Activated CD4-positive, alpha-beta memory T cell treated with anti-CD3 and anti-CD28 coated beads for 36 hours (primary cell): Measurements from ENCODE around the gene MISP. TPM values are rescaled to one million over a fixed set of nuclear protein-coding genes. Genes with fewer than 3 reads are reported as not detected.
A peak's percentile ranks its signal among the peaks of the same experiment; 100 is the strongest.

Source experiments
- CTCF ChIA-PET: fragments of 350-600 bp; sonication (Branson Sonifier 250); formaldehyde crosslinking; loops from one replicate; lab custom pipeline; 2021; ENCODE audit warnings: antibody characterized with exemption, inconsistent platforms; lab: Charles Lee
- POLR2A ChIA-PET: fragments of 350-600 bp; sonication (Branson Sonifier 250); formaldehyde crosslinking; loops from one replicate; lab custom pipeline; 2021; ENCODE audit warnings: antibody characterized with exemption; lab: Charles Lee
- DNase-seq: peaks from one replicate; pipeline ENCODE4 v3.0.0-alpha.2; 2020
- H3K27ac Mint-ChIP-seq: one replicate; pipeline ENCODE4 v1.8.0; 2021; ENCODE audit warnings: mixed read lengths
- H3K27me3 Mint-ChIP-seq: one replicate; pipeline ENCODE4 v1.8.0; 2021; ENCODE audit warnings: mixed read lengths
- H3K36me3 Mint-ChIP-seq: one replicate; pipeline ENCODE4 v1.8.0; 2021; ENCODE audit warnings: mixed read lengths
- H3K4me1 Mint-ChIP-seq: one replicate; pipeline ENCODE4 v1.8.0; 2021; ENCODE audit warnings: low read depth, mixed read lengths
- H3K4me3 Mint-ChIP-seq: one replicate; pipeline ENCODE4 v1.8.0; 2021; ENCODE audit warnings: mild to moderate bottlenecking, mixed read lengths
- H3K9me3 Mint-ChIP-seq: one replicate; pipeline ENCODE4 v1.8.0; 2021; ENCODE audit warnings: mixed read lengths
- intact Hi-C: fragments of 100-400 bp; cut with micrococcal nuclease; formaldehyde crosslinking; loops from one replicate; pipeline ENCODE4 v1.15.1; 2023
- total RNA-seq, 2 experiments: library from RNA; stranded (reverse); gene quantifications; one replicate each; pipeline ENCODE4 v1.2.3, GENCODE V29; 2021

The MISP gene
- total RNA-seq, 2 experiments from 2014 or later: not detected

DNA sequence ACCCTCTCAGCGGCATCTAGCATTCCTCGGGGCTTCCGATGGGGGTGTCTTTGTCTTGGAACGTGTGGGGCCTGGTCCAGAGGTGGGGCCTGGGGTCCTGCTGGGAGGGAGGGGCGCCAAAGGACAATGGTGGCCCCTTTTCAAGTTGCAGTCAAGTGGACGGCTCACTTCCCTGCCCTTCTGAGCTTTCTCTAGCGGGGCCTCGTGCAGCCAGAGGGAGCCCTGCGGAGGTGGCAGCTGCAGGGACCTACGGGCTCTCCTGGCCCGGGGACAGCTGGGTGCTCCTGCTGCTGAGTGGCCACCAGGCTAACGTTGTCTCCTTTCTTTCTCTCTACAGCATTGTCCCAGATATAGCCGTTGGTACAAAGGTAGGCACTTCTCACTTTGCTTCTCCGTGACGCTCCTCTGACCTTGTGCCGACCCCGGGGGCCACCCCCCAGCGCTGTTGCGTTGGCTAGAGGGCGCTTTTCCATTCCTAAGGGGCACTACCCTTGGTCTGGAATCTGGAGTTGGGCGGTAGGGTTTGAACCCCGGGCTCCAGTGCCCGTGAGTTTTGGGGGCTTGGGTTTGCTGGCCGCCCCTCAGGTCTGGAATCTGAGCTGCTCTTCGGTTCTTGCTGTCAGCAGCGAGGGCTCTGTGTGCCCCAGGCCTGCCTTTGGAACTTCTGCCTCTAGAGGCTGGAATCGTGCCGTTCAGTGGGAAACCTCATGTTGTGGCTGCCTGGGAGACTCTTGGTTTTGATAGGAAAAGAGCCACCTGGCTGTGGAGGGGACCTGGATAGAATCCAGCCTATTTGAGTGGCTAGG lies 48.4 kb downstream of the MISP start:
- DNase-seq: peak; percentile 32
- Mint-ChIP-seq H3K9me3 (no peaks in the 10 kb centered on the region), H3K36me3 (peaks cover 45% of the 10 kb centered on the region), H3K27me3 (no peaks in the 10 kb centered on the region), H3K4me3 (peak overlapping the region; percentile 86), H3K27ac (peak overlapping the region; percentile 90), H3K4me1 (peaks cover 38% of the 10 kb centered on the region)
- POLR2A ChIA-PET: interaction anchor here (1.5 to 2.4 kb wide), 5 partner anchors 10 to 139 kb away, joined by 4 to 12 read pairs (median 6); partner anchors contain the start of gene RNF126
- intact Hi-C loops: loop anchor here (5.0 kb wide), 1 partner anchor 108 kb away; no protein-coding TSS in a partner anchor
- CTCF ChIA-PET: interaction anchor here (1.1 kb wide), 1 partner anchor 202 kb away, joined by 3 read pairs; no protein-coding TSS in a partner anchor

DNA sequence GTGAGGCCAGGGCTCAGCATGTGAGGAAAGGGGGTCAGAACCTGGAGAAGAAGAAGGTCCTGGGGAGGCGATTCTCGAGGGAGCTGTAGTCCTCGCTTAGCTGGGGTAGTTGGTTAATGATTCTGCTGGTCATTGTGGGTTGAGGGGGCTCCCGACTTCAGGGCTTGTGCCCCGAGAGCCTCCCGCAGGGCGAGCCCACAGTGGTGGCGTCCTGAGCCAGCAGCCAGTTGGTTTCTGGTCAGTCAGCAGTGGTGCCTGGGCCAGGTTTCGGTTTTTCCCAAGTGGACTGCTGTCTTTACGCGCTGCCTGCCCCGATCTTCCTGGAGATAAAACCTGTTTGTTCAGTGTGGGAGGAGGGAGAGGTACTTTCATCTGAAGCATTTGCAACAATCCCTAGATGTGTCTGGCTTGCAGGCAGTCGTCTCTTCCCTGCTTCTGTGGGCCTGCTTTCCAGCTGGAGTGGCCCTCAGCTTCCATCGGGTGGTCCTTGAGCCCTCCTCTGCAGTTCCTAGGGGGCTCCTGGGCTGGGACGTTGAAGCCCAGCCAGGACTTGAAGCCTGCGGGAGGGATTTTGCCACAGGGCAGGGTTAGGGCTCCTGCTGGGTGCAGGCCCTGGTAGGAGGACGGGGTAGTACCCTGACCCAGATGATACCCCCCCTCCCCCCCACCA lies 49.6 kb downstream of the MISP start:
- Mint-ChIP-seq H3K27me3 (no peaks in the 10 kb centered on the region), H3K9me3 (no peaks in the 10 kb centered on the region), H3K4me3 (peak overlapping the region; percentile 86), H3K4me1 (peaks cover 38% of the 10 kb centered on the region), H3K36me3 (peaks cover 50% of the 10 kb centered on the region), H3K27ac (peak overlapping the region; percentile 84)
- ChIA-PET CTCF (interaction anchor here (1.0 kb wide), 1 partner anchor 31 kb away, joined by 4 read pairs; no protein-coding TSS in a partner anchor), POLR2A (interaction anchor here (1.0 to 2.4 kb wide), 3 partner anchors 13 to 141 kb away, joined by 3 to 12 read pairs (median 6); no protein-coding TSS in a partner anchor)
- intact Hi-C loops: no loop called here
- DNase-seq: no peak

- DNase-seq: peak; percentile 42
- H3K4me3 Mint-ChIP-seq: peak overlapping the region; percentile 86
- H3K36me3 Mint-ChIP-seq: peaks cover 51% of the 10 kb centered on the region
- no peaks in the 10 kb centered on the region for H3K9me3 Mint-ChIP-seq
- no peaks in the 10 kb centered on the region for H3K27me3 Mint-ChIP-seq
- ChIA-PET CTCF (interaction anchor here (1.0 kb wide), 1 partner anchor 31 kb away, joined by 4 read pairs; no protein-coding TSS in a partner anchor), POLR2A (interaction anchor here (1.0 to 2.2 kb wide), 2 partner anchors 13 to 63 kb away, joined by 3 to 12 read pairs; no protein-coding TSS in a partner anchor)
- H3K4me1 Mint-ChIP-seq: peaks cover 38% of the 10 kb centered on the region
- intact Hi-C loops: no loop called here
- H3K27ac Mint-ChIP-seq: peak overlapping the region; percentile 69
Observed at GRCh38 chr19:801030-801860, 50.3 kb downstream of the MISP start.

DNA sequence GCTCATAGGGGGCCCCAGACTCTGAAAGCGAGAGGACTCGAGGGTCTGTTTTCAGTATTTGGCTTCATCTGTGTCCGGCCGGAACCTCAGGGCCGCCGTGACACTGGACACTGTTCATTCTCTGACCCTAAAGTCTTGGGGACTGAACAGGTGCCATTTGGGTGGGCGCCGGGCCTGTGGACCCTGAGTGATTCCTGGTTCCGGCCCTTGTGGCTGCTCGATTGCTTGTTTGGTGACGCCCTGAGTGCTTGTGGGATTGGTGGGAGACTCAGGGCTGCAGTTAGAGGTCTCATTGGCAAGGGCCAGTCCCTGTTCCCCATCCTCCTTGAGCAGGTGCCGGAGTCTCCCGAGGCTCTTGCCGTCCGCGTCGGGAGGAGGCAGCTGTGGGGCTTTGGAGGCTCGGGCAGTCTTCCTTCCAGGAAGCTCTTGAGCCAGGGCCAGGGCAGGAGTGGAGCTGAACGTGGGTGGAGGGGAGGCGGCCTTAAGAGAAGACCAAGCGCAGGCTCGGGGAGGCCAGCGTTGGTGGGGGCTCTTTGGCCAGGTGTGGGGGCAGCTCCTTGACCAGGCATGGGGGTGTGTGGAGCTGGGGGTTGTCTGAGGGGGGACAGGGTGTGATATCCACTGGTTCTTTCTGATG lies 51.1 kb downstream of the MISP start:
- intact Hi-C loops: no loop called here
- ChIA-PET POLR2A (interaction anchor here (1.8 kb wide), 1 partner anchor 13 kb away, joined by 5 read pairs; no protein-coding TSS in a partner anchor), CTCF (interaction anchor here (1.2 kb wide), 1 partner anchor 169 kb away, joined by 4 read pairs; no protein-coding TSS in a partner anchor)
- peak overlapping the region; percentile 86 for H3K4me3 Mint-ChIP-seq
- H3K9me3 Mint-ChIP-seq: no peaks in the 10 kb centered on the region
- no peak for DNase-seq
- H3K27ac Mint-ChIP-seq: peak overlapping the region; percentile 33
- H3K4me1 Mint-ChIP-seq: peaks cover 39% of the 10 kb centered on the region
- peaks cover 56% of the 10 kb centered on the region for H3K36me3 Mint-ChIP-seq
- H3K27me3 Mint-ChIP-seq: no peaks in the 10 kb centered on the region

- Mint-ChIP-seq H3K9me3 (no peaks in the 10 kb centered on the region), H3K27me3 (no peaks in the 10 kb centered on the region), H3K27ac (peak overlapping the region; percentile 65), H3K4me3 (peak overlapping the region; percentile 86), H3K36me3 (peaks cover 63% of the 10 kb centered on the region), H3K4me1 (peaks cover 42% of the 10 kb centered on the region)
- intact Hi-C loops: no loop called here
- ChIA-PET POLR2A (interaction anchor here (1.8 kb wide), 1 partner anchor 12 kb away, joined by 5 read pairs; no protein-coding TSS in a partner anchor), CTCF (interaction anchor here (1.2 kb wide), 1 partner anchor 168 kb away, joined by 4 read pairs; no protein-coding TSS in a partner anchor)
- DNase-seq: no peak
Observed at GRCh38 chr19:802498-803098, 51.7 kb downstream of the MISP start.

- DNase-seq: no peak
- peaks cover 68% of the 10 kb centered on the region for H3K36me3 Mint-ChIP-seq
- ChIA-PET POLR2A (interaction anchor here (0.6 to 1.8 kb wide), 2 partner anchors 12 to 228 kb away, joined by 3 to 5 read pairs; no protein-coding TSS in a partner anchor), CTCF (interaction anchor here (1.2 kb wide), 1 partner anchor 168 kb away, joined by 4 read pairs; no protein-coding TSS in a partner anchor)
- no peak overlapping the region for H3K4me3 Mint-ChIP-seq
- intact Hi-C loops: no loop called here
- H3K27ac Mint-ChIP-seq: no peak overlapping the region
- H3K27me3 Mint-ChIP-seq: no peaks in the 10 kb centered on the region
- H3K4me1 Mint-ChIP-seq: peaks cover 45% of the 10 kb centered on the region
- H3K9me3 Mint-ChIP-seq: no peaks in the 10 kb centered on the region
Observed at GRCh38 chr19:803099-803561, 52.2 kb downstream of the MISP start.

DNA sequence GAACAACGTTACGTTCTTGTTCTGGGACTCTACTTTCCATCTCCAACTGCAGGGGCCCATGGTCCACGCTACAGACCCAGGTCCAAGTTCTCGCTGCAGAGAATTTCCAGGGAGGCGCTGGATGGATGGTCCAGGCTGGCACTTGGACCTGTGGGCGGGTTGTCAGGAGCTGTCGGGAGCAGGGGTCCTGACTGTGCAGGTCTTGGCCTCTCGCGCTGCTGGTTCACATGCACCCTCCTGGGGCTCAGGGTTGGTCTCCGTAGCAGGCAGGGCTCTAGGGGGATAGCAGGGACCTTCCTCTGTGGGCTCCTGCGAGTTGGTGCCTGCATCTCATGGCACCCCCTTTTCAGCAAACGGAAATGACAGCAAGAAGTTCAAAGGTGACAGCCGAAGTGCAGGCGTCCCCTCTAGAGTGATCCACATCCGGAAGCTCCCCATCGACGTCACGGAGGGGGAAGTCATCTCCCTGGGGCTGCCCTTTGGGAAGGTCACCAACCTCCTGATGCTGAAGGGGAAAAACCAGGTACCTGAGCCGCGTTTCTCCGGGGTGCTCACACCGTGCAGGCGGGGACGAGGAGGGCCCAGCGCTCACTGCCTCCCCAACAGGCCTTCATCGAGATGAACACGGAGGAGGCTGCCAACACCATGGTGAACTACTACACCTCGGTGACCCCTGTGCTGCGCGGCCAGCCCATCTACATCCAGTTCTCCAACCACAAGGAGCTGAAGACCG lies 52.9 kb downstream of the MISP start:
- CTCF ChIA-PET: interaction anchor here (1.2 kb wide), 1 partner anchor 167 kb away, joined by 4 read pairs; no protein-coding TSS in a partner anchor
- POLR2A ChIA-PET: interaction anchor here (0.6 to 1.8 kb wide), 3 partner anchors 11 to 227 kb away, joined by 3 to 5 read pairs (median 3); no protein-coding TSS in a partner anchor

GRCh38 chr19:804419-805165 lies 53.7 kb downstream of the MISP start:
- peaks cover 44% of the 10 kb centered on the region for H3K4me1 Mint-ChIP-seq
- no peaks in the 10 kb centered on the region for H3K27me3 Mint-ChIP-seq
- DNase-seq: no peak
- no peaks in the 10 kb centered on the region for H3K9me3 Mint-ChIP-seq
- H3K27ac Mint-ChIP-seq: no peak overlapping the region
- intact Hi-C loops: no loop called here
- ChIA-PET POLR2A (interaction anchor here (0.8 kb wide), 1 partner anchor 10 kb away, joined by 3 read pairs; no protein-coding TSS in a partner anchor), CTCF (no interaction called here)
- no peak overlapping the region for H3K4me3 Mint-ChIP-seq
- H3K36me3 Mint-ChIP-seq: peaks cover 58% of the 10 kb centered on the region

More for the DNA sequence above, 52.9 kb downstream of the MISP start:
- Mint-ChIP-seq H3K27me3 (no peaks in the 10 kb centered on the region), H3K27ac (no peak overlapping the region), H3K4me3 (no peak overlapping the region), H3K9me3 (no peaks in the 10 kb centered on the region), H3K4me1 (peaks cover 45% of the 10 kb centered on the region), H3K36me3 (peaks cover 63% of the 10 kb centered on the region)
- intact Hi-C loops: no loop called here
- DNase-seq: no peak

GRCh38 chr19:805166-805551 lies 54.2 kb downstream of the MISP start:
- Mint-ChIP-seq H3K4me3 (no peak overlapping the region), H3K27ac (no peak overlapping the region), H3K9me3 (no peaks in the 10 kb centered on the region), H3K36me3 (peaks cover 59% of the 10 kb centered on the region), H3K4me1 (peaks cover 39% of the 10 kb centered on the region), H3K27me3 (no peaks in the 10 kb centered on the region)
- CTCF ChIA-PET: no interaction called here
- no peak for DNase-seq
- POLR2A ChIA-PET: no interaction called here
- intact Hi-C loops: no loop called here
